DND-41 (cell line): ENCODE results near the gene CDKN2B-AS1.
A peak's percentile ranks its signal among the peaks of the same experiment; 100 is the strongest.

Experiments used
- ATAC-seq: fragments of 200-7000 bp; cut with Tn5 transposase; 3 replicates; pipeline ENCODE4 v1.9.1; 2021; ENCODE audit warnings: low read depth; ENCODE audit not compliant: insufficient read depth
- DNase-seq: peaks from one replicate; pipeline ENCODE4 v3.0.0-alpha.2; 2020
- H2AFZ ChIP-seq: 2 replicates; pipeline ENCODE4 v1.6.0; 2012; ENCODE audit warnings: low read depth, low read length
- H3K27ac ChIP-seq: 2 replicates; pipeline ENCODE4 v1.5.1; 2012; ENCODE audit warnings: low read length, inconsistent platforms
- H3K27me3 ChIP-seq: fragments of 200-600 bp; sonication (generic); 2 replicates; pipeline ENCODE4 v1.6.0; 2012; ENCODE audit warnings: low read length, mild to moderate bottlenecking, inconsistent platforms; ENCODE audit not compliant: insufficient read depth, poor library complexity
- H3K36me3 ChIP-seq: 2 replicates; pipeline ENCODE4 v1.5.1; 2012; ENCODE audit warnings: low read length, inconsistent platforms; ENCODE audit not compliant: insufficient read depth
- H3K4me1 ChIP-seq: 2 replicates; pipeline ENCODE4 v1.5.1; 2012; ENCODE audit warnings: mild to moderate bottlenecking, low read length; ENCODE audit not compliant: insufficient read depth
- H3K4me2 ChIP-seq: 2 replicates; pipeline ENCODE4 v1.6.0; 2012; ENCODE audit warnings: mild to moderate bottlenecking, moderate library complexity, low read length, inconsistent platforms; ENCODE audit not compliant: insufficient read depth
- H3K4me3 ChIP-seq, 2 experiments: fragments of 200-600 bp in 1 of 2; shearing (Covaris generic) in 1 of 2; 2 replicates each; pipeline ENCODE4 v1.5.1; 2012 to 2016; ENCODE audit warnings: inconsistent platforms in 2 of 2, low read length in 2 of 2, mild to moderate bottlenecking in 2 of 2, low read depth in 1 of 2, moderate library complexity in 1 of 2
- H3K79me2 ChIP-seq: 2 replicates; pipeline ENCODE4 v1.6.0; 2012; ENCODE audit warnings: low read length, inconsistent platforms; ENCODE audit not compliant: insufficient read depth
- H3K9ac ChIP-seq: 2 replicates; pipeline ENCODE4 v1.6.0; 2012; ENCODE audit warnings: low read depth, mild to moderate bottlenecking, inconsistent platforms, low read length, moderate library complexity
- H3K9me3 ChIP-seq: 2 replicates; pipeline ENCODE4 v1.5.1; 2012; ENCODE audit warnings: low read length, moderate library complexity, mild to moderate bottlenecking, inconsistent platforms; ENCODE audit not compliant: insufficient read depth, severe bottlenecking
- H4K20me1 ChIP-seq: 2 replicates; pipeline ENCODE4 v1.6.0; 2012; ENCODE audit warnings: low read length; ENCODE audit not compliant: insufficient read depth
- EZH2 ChIP-seq: IDR thresholded peaks from 3 replicates; pipeline ENCODE4 v1.6.1; 2012; ENCODE audit warnings: borderline replicate concordance, low read depth, mild to moderate bottlenecking, moderate library complexity, low read length, inconsistent platforms; ENCODE audit not compliant: severe bottlenecking
- TF ChIP-seq, protein P1 (sequence below): IDR thresholded peaks from 2 replicates; pipeline ENCODE4 v1.5.1; 2012; ENCODE audit warnings: borderline replicate concordance, low read length, moderate library complexity, mild to moderate bottlenecking; ENCODE audit not compliant: poor library complexity, severe bottlenecking; ENCODE audit errors: extremely low read depth

Gene CDKN2B-AS1

DNA sequence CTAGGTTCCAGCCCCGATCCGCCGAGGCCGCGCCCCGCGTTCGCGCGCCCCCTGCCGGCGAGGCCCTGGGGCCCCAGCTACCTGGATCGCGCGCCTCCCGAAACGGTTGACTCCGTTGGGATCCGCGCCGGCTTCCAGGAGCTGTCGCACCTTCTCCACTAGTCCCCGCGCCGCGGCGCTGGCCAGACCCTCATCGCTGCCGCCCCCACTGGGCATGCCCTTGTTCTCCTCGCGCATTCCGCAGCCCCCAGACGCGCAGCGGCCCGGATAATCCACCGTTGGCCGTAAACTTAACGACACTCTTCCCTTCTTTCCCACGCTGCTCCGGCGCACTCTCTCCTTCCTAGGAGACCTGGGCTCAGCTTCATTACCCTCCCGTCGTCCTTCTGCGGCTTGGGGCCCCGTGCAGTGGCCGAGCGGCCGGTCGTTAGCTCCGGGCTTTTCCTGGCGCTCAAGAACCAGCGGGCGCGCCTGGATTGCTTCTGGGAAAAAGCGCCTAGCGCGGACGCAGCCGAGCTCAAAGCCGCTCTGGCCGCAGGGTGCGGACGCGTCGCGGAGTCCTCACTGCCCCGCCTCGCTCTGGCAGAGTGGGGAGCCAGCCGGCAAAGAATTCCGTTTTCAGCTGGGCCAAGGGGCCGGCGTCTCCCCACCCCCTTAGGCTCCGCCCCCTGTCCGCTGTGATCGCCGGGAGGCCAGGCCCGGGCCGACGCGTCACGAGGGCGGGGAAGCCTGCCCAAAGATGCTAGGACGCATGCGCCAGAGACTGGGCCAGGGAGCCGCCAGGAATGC, 14.3 kb downstream of the CDKN2B-AS1 start, which contains the start of gene CDKN2B:
TSS of gene CDKN2B (minus strand) at position 589 of the 789 bp plus-strand sequence. CDS start at position 237, 352 bp downstream.
- TF ChIP-seq EZH2: no peak
- TF ChIP-seq, protein P1, sequence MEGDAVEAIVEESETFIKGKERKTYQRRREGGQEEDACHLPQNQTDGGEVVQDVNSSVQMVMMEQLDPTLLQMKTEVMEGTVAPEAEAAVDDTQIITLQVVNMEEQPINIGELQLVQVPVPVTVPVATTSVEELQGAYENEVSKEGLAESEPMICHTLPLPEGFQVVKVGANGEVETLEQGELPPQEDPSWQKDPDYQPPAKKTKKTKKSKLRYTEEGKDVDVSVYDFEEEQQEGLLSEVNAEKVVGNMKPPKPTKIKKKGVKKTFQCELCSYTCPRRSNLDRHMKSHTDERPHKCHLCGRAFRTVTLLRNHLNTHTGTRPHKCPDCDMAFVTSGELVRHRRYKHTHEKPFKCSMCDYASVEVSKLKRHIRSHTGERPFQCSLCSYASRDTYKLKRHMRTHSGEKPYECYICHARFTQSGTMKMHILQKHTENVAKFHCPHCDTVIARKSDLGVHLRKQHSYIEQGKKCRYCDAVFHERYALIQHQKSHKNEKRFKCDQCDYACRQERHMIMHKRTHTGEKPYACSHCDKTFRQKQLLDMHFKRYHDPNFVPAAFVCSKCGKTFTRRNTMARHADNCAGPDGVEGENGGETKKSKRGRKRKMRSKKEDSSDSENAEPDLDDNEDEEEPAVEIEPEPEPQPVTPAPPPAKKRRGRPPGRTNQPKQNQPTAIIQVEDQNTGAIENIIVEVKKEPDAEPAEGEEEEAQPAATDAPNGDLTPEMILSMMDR: no peak
- Histone ChIP-seq H3K4me1 (peaks cover 32% of the 10 kb centered on the region), H4K20me1 (peaks cover 25% of the 10 kb centered on the region), H2AFZ (no peak within 1 kb of the TSS), H3K4me2 (no peak within 1 kb of the TSS), H3K9ac (no peak within 1 kb of the TSS), H3K9me3 (no peaks in the 10 kb centered on the region), H3K27me3 (no peaks in the 10 kb centered on the region), H3K79me2 (peaks cover 99% of the 10 kb centered on the region), H3K4me3 (no peak within 1 kb of the TSS), H3K36me3 (peaks cover 65% of the 10 kb centered on the region), H3K27ac (no peak within 1 kb of the TSS)
- DNase-seq (no peak), ATAC-seq (no peak)

DNA sequence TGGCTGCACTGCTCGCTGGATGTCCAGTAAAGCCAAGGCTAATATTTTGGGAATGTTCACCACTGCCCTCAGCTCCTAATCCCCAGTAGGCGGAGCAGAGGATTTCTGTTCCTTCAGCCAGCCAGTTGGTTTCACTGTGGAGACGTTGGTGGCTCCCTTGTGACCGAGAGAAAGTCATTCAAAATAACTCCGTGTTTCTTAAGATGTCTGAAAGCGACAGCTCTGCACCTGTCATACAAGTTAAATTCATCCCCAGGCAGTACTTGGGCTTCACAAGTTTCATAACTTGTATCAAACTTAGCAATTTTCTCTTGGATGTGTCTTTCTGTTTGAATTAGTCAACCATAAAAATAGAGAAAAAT, 14.9 kb downstream of the CDKN2B-AS1 start:
- H3K4me2 ChIP-seq: no peak overlapping the region

DNA sequence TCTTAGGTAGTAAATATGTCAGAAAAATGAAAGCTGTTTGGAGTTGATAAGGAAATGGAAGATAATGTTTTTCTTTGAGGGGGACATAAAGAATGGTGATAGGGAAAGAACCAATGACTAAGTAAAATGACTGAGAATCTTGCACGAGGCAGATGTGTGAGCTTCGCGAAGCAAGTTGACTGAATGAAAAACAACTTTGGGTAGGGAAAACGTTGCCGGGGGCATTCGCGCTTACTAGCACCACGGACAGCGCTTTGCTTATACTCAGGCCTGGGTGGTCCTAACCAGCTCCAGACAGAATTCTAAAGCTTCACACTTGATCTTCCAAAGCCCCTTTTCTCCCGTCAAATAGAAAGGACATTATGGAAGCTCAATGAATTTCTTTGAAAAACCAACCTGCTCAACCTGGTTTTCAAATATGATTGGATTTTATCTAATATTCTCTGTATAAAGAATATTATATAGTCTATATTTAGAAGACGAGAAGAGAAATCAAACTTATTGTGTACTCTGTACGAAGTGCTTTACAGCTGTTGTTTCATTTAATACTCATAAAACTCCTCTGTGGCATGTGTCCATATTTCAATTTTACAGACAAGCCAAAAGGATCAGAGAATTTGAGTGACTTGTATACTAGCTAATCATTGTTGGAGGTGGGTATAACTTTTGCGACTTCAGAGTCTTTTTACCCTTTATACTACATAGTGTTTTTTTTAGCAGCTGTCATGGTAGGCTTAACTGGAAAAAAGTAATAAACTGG, 16.5 kb downstream of the CDKN2B-AS1 start:
- H3K27ac ChIP-seq: no peak overlapping the region
- H3K9ac ChIP-seq: no peak overlapping the region
- TF ChIP-seq, protein P1: no peak
- TF ChIP-seq EZH2: no peak
- H3K27me3 ChIP-seq: no peaks in the 10 kb centered on the region
- H3K4me2 ChIP-seq: no peak overlapping the region
- no peak overlapping the region for H3K4me3 ChIP-seq
- peak; percentile 51 for DNase-seq
- peaks cover 83% of the 10 kb centered on the region for H3K79me2 ChIP-seq
- peak; percentile 51; the same call in 2 of the 3 replicates for ATAC-seq
- H3K9me3 ChIP-seq: no peaks in the 10 kb centered on the region
- H2AFZ ChIP-seq: no peak overlapping the region
- H4K20me1 ChIP-seq: peaks cover 25% of the 10 kb centered on the region
- H3K4me1 ChIP-seq: peaks cover 24% of the 10 kb centered on the region; the same call in 1 of the 2 replicates
- peaks cover 61% of the 10 kb centered on the region for H3K36me3 ChIP-seq

More for the DNA sequence above, 14.9 kb downstream of the CDKN2B-AS1 start:
- no peak overlapping the region for H3K9ac ChIP-seq
- no peak overlapping the region for H2AFZ ChIP-seq
- H3K4me1 ChIP-seq: peaks cover 27% of the 10 kb centered on the region; the same call in 1 of the 2 replicates
- TF ChIP-seq, protein P1: no peak
- TF ChIP-seq EZH2: no peak
- H3K79me2 ChIP-seq: peaks cover 97% of the 10 kb centered on the region
- peaks cover 68% of the 10 kb centered on the region for H3K36me3 ChIP-seq
- H3K9me3 ChIP-seq: no peaks in the 10 kb centered on the region
- no peak for ATAC-seq
- no peak overlapping the region for H3K27ac ChIP-seq
- H3K27me3 ChIP-seq: no peaks in the 10 kb centered on the region
- H4K20me1 ChIP-seq: peaks cover 25% of the 10 kb centered on the region
- DNase-seq: no peak
- H3K4me3 ChIP-seq: no peak overlapping the region
